RWPE1 (cell line): ENCODE measurements around the gene TSPAN5.

ENCODE experiments used
- CTCF ChIA-PET: fragments of 350-600 bp; sonication (Branson Sonifier 250); formaldehyde crosslinking; extraction: SDS; loops from one replicate; lab custom pipeline; 2021; lab: Yijun Ruan, JAX
- POLR2A ChIA-PET: fragments of 400-600 bp; formaldehyde crosslinking; extraction: SDS; loops from one replicate; lab custom pipeline; 2020; ENCODE audit warnings: antibody characterized with exemption; ENCODE audit not compliant: low non-redundant PET; lab: Yijun Ruan, JAX
- DNase-seq: peaks from one replicate; pipeline ENCODE4 v3.0.0; 2012; ENCODE audit warnings: low spot score
- H3K27ac ChIP-seq: fragments of 450-650 bp; 2 replicates; pipeline ENCODE4 v1.5.1; 2017
- CTCF ChIP-seq: fragments of 450-650 bp; conservative IDR thresholded peaks from 2 replicates; pipeline ENCODE4 v1.5.1; 2017; ENCODE audit warnings: low read depth, mild to moderate bottlenecking

TSPAN5 gene

GRCh38 chr4:98642991-98643426 is 15.4 kb downstream of the TSPAN5 start:
- H3K27ac ChIP-seq = no peak overlapping the region
- TF ChIP-seq CTCF = no peak
- POLR2A ChIA-PET = no interaction called here
- CTCF ChIA-PET = interaction anchor here (0.6 kb wide), 1 partner anchor 1777 kb away, joined by 3 read pairs; no protein-coding TSS in a partner anchor
- peak; percentile 38 for DNase-seq

GRCh38 chr4:98641906-98642668 is 16.3 kb downstream of the TSPAN5 start:
- DNase-seq = no peak
- ChIA-PET CTCF (no interaction called here), POLR2A (no interaction called here)
- no peak for TF ChIP-seq CTCF
- H3K27ac ChIP-seq = no peak overlapping the region

- POLR2A ChIA-PET = no interaction called here
- no peak overlapping the region for H3K27ac ChIP-seq
- TF ChIP-seq CTCF = no peak
- DNase-seq = no peak
- CTCF ChIA-PET = no interaction called here
Measured at GRCh38 chr4:98641376-98641775, 17.0 kb downstream of the TSPAN5 start.

- no peak for TF ChIP-seq CTCF
- ChIA-PET POLR2A (no interaction called here), CTCF (interaction anchor here (0.6 kb wide), 1 partner anchor 13 kb away, joined by 4 read pairs; no protein-coding TSS in a partner anchor)
- no peak for DNase-seq
- no peak overlapping the region for H3K27ac ChIP-seq
Measured at GRCh38 chr4:98639523-98639922, 18.9 kb downstream of the TSPAN5 start.

GRCh38 chr4:98639108-98639507 is 19.3 kb downstream of the TSPAN5 start:
- no peak overlapping the region for H3K27ac ChIP-seq
- POLR2A ChIA-PET = no interaction called here
- no peak for TF ChIP-seq CTCF
- DNase-seq = no peak
- CTCF ChIA-PET = no interaction called here

GRCh38 chr4:98638661-98639060 is 19.8 kb downstream of the TSPAN5 start:
- no peak overlapping the region for H3K27ac ChIP-seq
- DNase-seq = no peak
- POLR2A ChIA-PET = no interaction called here
- TF ChIP-seq CTCF = no peak
- CTCF ChIA-PET = no interaction called here
